Mesenchymal stem cell (in vitro differentiated cells and primary cell): ENCODE measurements around the gene KSR1.

Experiments
- DNase-seq: peaks from one replicate; pipeline ENCODE4 v3.0.0-alpha.2; 2013
- H2AFZ ChIP-seq: one replicate; pipeline ENCODE4 v1.6.1; 2013; ENCODE audit warnings: low read depth, mild to moderate bottlenecking, control low read depth, inconsistent platforms, low read length, moderate library complexity
- H2AK5ac ChIP-seq: 2 replicates; pipeline ENCODE4 v1.6.1; 2013; ENCODE audit warnings: low read length, moderate library complexity, mild to moderate bottlenecking, inconsistent platforms; ENCODE audit not compliant: severe bottlenecking
- H2BK120ac ChIP-seq: one replicate; pipeline ENCODE4 v1.6.1; 2013; ENCODE audit warnings: low read depth, mild to moderate bottlenecking, inconsistent platforms, low read length, moderate library complexity
- H2BK12ac ChIP-seq, 2 experiments: one replicate each; pipeline ENCODE4 v1.6.1; 2013; ENCODE audit warnings: inconsistent platforms in 2 of 2, low read length in 2 of 2, mild to moderate bottlenecking in 2 of 2, moderate library complexity in 2 of 2, control low read depth in 1 of 2
- H2BK15ac ChIP-seq: one replicate; pipeline ENCODE4 v1.6.1; 2013; ENCODE audit warnings: mild to moderate bottlenecking, low read depth, inconsistent platforms; ENCODE audit not compliant: poor library complexity, severe bottlenecking
- H2BK5ac ChIP-seq: 2 replicates; pipeline ENCODE4 v1.6.1; 2013; ENCODE audit warnings: low read depth, mild to moderate bottlenecking, low read length, control low read depth, inconsistent platforms; ENCODE audit not compliant: poor library complexity, severe bottlenecking
- H3K14ac ChIP-seq, 2 experiments: one replicate each; pipeline ENCODE4 v1.6.1; 2013; ENCODE audit warnings: inconsistent platforms in 2 of 2, low read length in 2 of 2, control low read depth in 1 of 2, mild to moderate bottlenecking in 1 of 2, moderate library complexity in 1 of 2
- H3K18ac ChIP-seq, 2 experiments: one replicate each; pipeline ENCODE4 v1.6.1; 2013; ENCODE audit warnings: inconsistent platforms in 2 of 2, low read length in 2 of 2, control low read depth in 1 of 2, low read depth in 1 of 2, mild to moderate bottlenecking in 1 of 2
- H3K23ac ChIP-seq, 2 experiments: one replicate each; pipeline ENCODE4 v1.6.1; 2013; ENCODE audit warnings: inconsistent platforms in 2 of 2, low read length in 2 of 2, mild to moderate bottlenecking in 2 of 2, moderate library complexity in 2 of 2, control low read depth in 1 of 2
- H3K27ac ChIP-seq: 2 replicates; pipeline ENCODE4 v1.5.1; 2013; ENCODE audit warnings: mild to moderate bottlenecking, moderate library complexity, low read length, control low read depth, inconsistent platforms; ENCODE audit not compliant: poor library complexity, severe bottlenecking
- H3K27me3 ChIP-seq, 2 experiments: 2 replicates each; pipeline versions ENCODE4 v1.6.1 to v1.7.0; 2013; ENCODE audit warnings: low read length in 2 of 2, mild to moderate bottlenecking in 2 of 2, moderate library complexity in 2 of 2, control low read depth in 1 of 2, inconsistent platforms in 1 of 2; ENCODE audit not compliant: control insufficient read depth in 1 of 2, insufficient read depth in 1 of 2
- H3K36me3 ChIP-seq, 2 experiments: 2 replicates each; pipeline versions ENCODE4 v1.6.1 to v1.7.0; 2013; ENCODE audit warnings: low read length in 2 of 2, control low read depth in 1 of 2, inconsistent platforms in 1 of 2, low read depth in 1 of 2, mild to moderate bottlenecking in 1 of 2; ENCODE audit not compliant: insufficient read depth in 2 of 2, control insufficient read depth in 1 of 2
- H3K4ac ChIP-seq, 2 experiments: one replicate each; pipeline ENCODE4 v1.6.1; 2013; ENCODE audit warnings: inconsistent platforms in 2 of 2, low read length in 2 of 2, mild to moderate bottlenecking in 2 of 2, moderate library complexity in 2 of 2, control low read depth in 1 of 2, low read depth in 1 of 2
- H3K4me1 ChIP-seq: 2 replicates; pipeline ENCODE4 v1.6.1; 2013; ENCODE audit warnings: low read depth, low read length, control low read depth; ENCODE audit not compliant: control insufficient read depth, insufficient read depth
- H3K4me2 ChIP-seq: 2 replicates; pipeline ENCODE4 v1.6.1; 2013; ENCODE audit warnings: low read length, mild to moderate bottlenecking, inconsistent platforms; ENCODE audit not compliant: poor library complexity, severe bottlenecking
- H3K4me3 ChIP-seq, 2 experiments: 2 replicates each; pipeline versions ENCODE4 v1.5.1 to v1.7.0; 2013; ENCODE audit warnings: low read length in 2 of 2, mild to moderate bottlenecking in 2 of 2, control low read depth in 1 of 2, low read depth in 1 of 2; ENCODE audit not compliant: insufficient read depth in 1 of 2
- H3K79me1 ChIP-seq: replicated peaks from 2 replicates; pipeline ENCODE4 v1.6.1; 2013; ENCODE audit warnings: mild to moderate bottlenecking, control low read depth, low read length, inconsistent platforms; ENCODE audit not compliant: poor library complexity, severe bottlenecking
- H3K9ac ChIP-seq: 2 replicates; pipeline ENCODE4 v1.7.0; 2013; ENCODE audit warnings: mild to moderate bottlenecking, low read length, moderate library complexity
- H3K9me3 ChIP-seq: 2 replicates; pipeline ENCODE4 v1.7.0; 2013; ENCODE audit warnings: mild to moderate bottlenecking, low read length; ENCODE audit not compliant: control insufficient read depth
- H4K8ac ChIP-seq: one replicate; pipeline ENCODE4 v1.6.1; 2013; ENCODE audit warnings: inconsistent platforms, mild to moderate bottlenecking, low read length, moderate library complexity
- H4K91ac ChIP-seq: one replicate; pipeline ENCODE4 v1.6.1; 2013; ENCODE audit warnings: mild to moderate bottlenecking, low read length, inconsistent platforms
- WGBS: methylation state at CpG from one replicate; pipeline ENCODE4 v1.1.7; 2013; ENCODE audit warnings: mixed read lengths; 5-methylcytosine and 5-hydroxymethylcytosine counted together

The KSR1 gene

GRCh38 chr17:27521281-27522027, 65.2 kb downstream of the KSR1 start:
- Histone ChIP-seq H3K23ac (no peak overlapping the region), H3K4me3 (no peak overlapping the region), H3K4me1 (peaks cover 16% of the 10 kb centered on the region), H2AK5ac (no peak overlapping the region), H4K91ac (no peak overlapping the region), H2BK15ac (no peak overlapping the region), H3K36me3 (peaks cover 0 to 3% of the 10 kb centered on the region in 2 experiments), H3K79me1 (peaks cover 54% of the 10 kb centered on the region), H3K27me3 (no peaks in the 10 kb centered on the region), H3K27ac (no peak overlapping the region), H2AFZ (no peak overlapping the region), H3K18ac (no peak overlapping the region), H2BK5ac (no peak overlapping the region), H2BK12ac (peak overlapping the region in 1 of 2 experiments; percentile 63), H4K8ac (peak overlapping the region; percentile 51), H3K4ac (no peak overlapping the region), H3K4me2 (no peak overlapping the region), H3K9me3 (no peaks in the 10 kb centered on the region), H2BK120ac (no peak overlapping the region), H3K14ac (no peak overlapping the region), H3K9ac (no peak overlapping the region)
- WGBS = 89% methylated on average over 7 of the region's 7 CpGs
- DNase-seq = peak; percentile 50

- Histone ChIP-seq H3K79me1 (peaks cover 57% of the 10 kb centered on the region), H3K27me3 (no peaks in the 10 kb centered on the region), H2BK120ac (no peak overlapping the region), H4K91ac (no peak overlapping the region), H3K18ac (no peak overlapping the region), H2BK5ac (no peak overlapping the region), H3K23ac (no peak overlapping the region), H3K27ac (no peak overlapping the region), H3K4me1 (peaks cover 20% of the 10 kb centered on the region), H2AFZ (no peak overlapping the region), H2AK5ac (no peak overlapping the region), H3K4ac (no peak overlapping the region), H3K9ac (no peak overlapping the region), H3K4me2 (no peak overlapping the region), H2BK12ac (no peak overlapping the region), H4K8ac (no peak overlapping the region), H3K14ac (no peak overlapping the region), H3K36me3 (peaks cover 0 to 3% of the 10 kb centered on the region in 2 experiments), H3K4me3 (no peak overlapping the region), H3K9me3 (no peaks in the 10 kb centered on the region), H2BK15ac (no peak overlapping the region)
- DNase-seq = peak; percentile 70
- WGBS = 75% methylated on average over 6 of the region's 6 CpGs
These were observed 65.9 kb downstream of the KSR1 start for GRCh38 chr17:27522028-27522635.

GRCh38 chr17:27523712-27524111, 67.5 kb downstream of the KSR1 start:
- Histone ChIP-seq H2BK15ac (no peak overlapping the region), H2BK12ac (no peak overlapping the region), H2BK5ac (no peak overlapping the region), H3K23ac (no peak overlapping the region), H3K27me3 (no peaks in the 10 kb centered on the region), H3K79me1 (peaks cover 48% of the 10 kb centered on the region), H2BK120ac (no peak overlapping the region), H4K91ac (no peak overlapping the region), H3K9me3 (no peaks in the 10 kb centered on the region), H3K4ac (no peak overlapping the region), H3K27ac (no peak overlapping the region), H3K4me3 (no peak overlapping the region), H3K4me1 (peaks cover 21% of the 10 kb centered on the region), H2AK5ac (no peak overlapping the region), H3K4me2 (no peak overlapping the region), H3K36me3 (peaks cover 0 to 3% of the 10 kb centered on the region in 2 experiments), H3K18ac (no peak overlapping the region), H3K9ac (no peak overlapping the region), H4K8ac (no peak overlapping the region), H3K14ac (no peak overlapping the region), H2AFZ (no peak overlapping the region)
- WGBS = 95% methylated on average over 1 of the region's 1 CpG
- DNase-seq = no peak

GRCh38 chr17:27524594-27524993, 68.3 kb downstream of the KSR1 start:
- WGBS = 100% methylated on average over 1 of the region's 2 CpGs
- no peak overlapping the region for H2BK12ac ChIP-seq
- H3K4ac ChIP-seq = no peak overlapping the region

More at GRCh38 chr17:27524594-27524993, 68.3 kb downstream of the KSR1 start:
- Histone ChIP-seq H3K36me3 (peaks cover 0 to 3% of the 10 kb centered on the region in 2 experiments), H3K9me3 (no peaks in the 10 kb centered on the region), H3K14ac (no peak overlapping the region), H3K79me1 (peaks cover 40% of the 10 kb centered on the region), H3K4me1 (peaks cover 18% of the 10 kb centered on the region), H3K4me3 (no peak overlapping the region), H3K4me2 (no peak overlapping the region), H2BK120ac (no peak overlapping the region), H3K9ac (no peak overlapping the region), H4K8ac (no peak overlapping the region), H3K27ac (no peak overlapping the region), H3K23ac (no peak overlapping the region), H4K91ac (no peak overlapping the region), H2BK15ac (no peak overlapping the region), H3K27me3 (no peaks in the 10 kb centered on the region), H2BK5ac (no peak overlapping the region), H2AFZ (no peak overlapping the region), H3K18ac (no peak overlapping the region), H2AK5ac (no peak overlapping the region)
- DNase-seq = no peak
